ENCODE data around the gene TELO2.

The TELO2 gene

GRCh38 chr16:1545044-1546040 lies 52.2 kb downstream of the TELO2 start:
- Histone ChIP-seq H3K4me3 (ENCODE audit: low read length) (no peak overlapping the region), H4K20me1 (ENCODE audit: insufficient read depth, low read length) (no peaks in the 10 kb centered on the region), H3K27ac (ENCODE audit: low read length) (no peak overlapping the region), H2AFZ (ENCODE audit: low read depth, low read length) (no peak overlapping the region), H3K79me2 (ENCODE audit: low read length) (no peaks in the 10 kb centered on the region), H3K4me2 (ENCODE audit: low read length) (no peak overlapping the region), H3K36me3 (replicated peaks; ENCODE audit: low read depth, low read length) (no peaks in the 10 kb centered on the region), H3K27me3 (ENCODE audit: low read depth, low read length) (no peaks in the 10 kb centered on the region), H3K9me3 (ENCODE audit: insufficient read depth, low read length) (no peaks in the 10 kb centered on the region), H3K4me1 (ENCODE audit: low read length) (peaks cover 5% of the 10 kb centered on the region), H3K9ac (ENCODE audit: low read length) (no peak overlapping the region)
- TF ChIP-seq CTCF (IDR thresholded peaks at IDR 0.05; ENCODE audit: low read depth, low read length) (no peak), EZH2phosphoT487 (IDR thresholded peaks at IDR 0.05; ENCODE audit: low read depth) (no peak)

- Histone ChIP-seq H3K36me3 (replicated peaks; ENCODE audit: low read depth, low read length) (no peaks in the 10 kb centered on the region), H3K4me1 (ENCODE audit: low read length) (peaks cover 5% of the 10 kb centered on the region), H3K4me3 (ENCODE audit: low read length) (no peak overlapping the region), H2AFZ (ENCODE audit: low read depth, low read length) (no peak overlapping the region), H3K27ac (ENCODE audit: low read length) (no peak overlapping the region), H3K4me2 (ENCODE audit: low read length) (no peak overlapping the region), H3K9ac (ENCODE audit: low read length) (no peak overlapping the region), H3K79me2 (ENCODE audit: low read length) (no peaks in the 10 kb centered on the region), H4K20me1 (ENCODE audit: insufficient read depth, low read length) (no peaks in the 10 kb centered on the region), H3K9me3 (ENCODE audit: insufficient read depth, low read length) (no peaks in the 10 kb centered on the region), H3K27me3 (ENCODE audit: low read depth, low read length) (no peaks in the 10 kb centered on the region)
- no peak for TF ChIP-seq EZH2phosphoT487 (IDR thresholded peaks at IDR 0.05; ENCODE audit: low read depth)
- TF ChIP-seq CTCF (IDR thresholded peaks at IDR 0.05; ENCODE audit: low read depth, low read length) = no peak
Measured at GRCh38 chr16:1546430-1546829, 53.3 kb downstream of the TELO2 start.

GRCh38 chr16:1548233-1548632 lies 55.1 kb downstream of the TELO2 start:
- no peaks in the 10 kb centered on the region for H3K9me3 ChIP-seq (ENCODE audit: insufficient read depth, low read length)
- H4K20me1 ChIP-seq (ENCODE audit: insufficient read depth, low read length) = no peaks in the 10 kb centered on the region
- H3K9ac ChIP-seq (ENCODE audit: low read length) = no peak overlapping the region
- H3K79me2 ChIP-seq (ENCODE audit: low read length) = no peaks in the 10 kb centered on the region
- H3K27ac ChIP-seq (ENCODE audit: low read length) = no peak overlapping the region
- TF ChIP-seq EZH2phosphoT487 (IDR thresholded peaks at IDR 0.05; ENCODE audit: low read depth) (no peak), CTCF (IDR thresholded peaks at IDR 0.05; ENCODE audit: low read depth, low read length) (no peak)
- H3K4me1 ChIP-seq (ENCODE audit: low read length) = peaks cover 5% of the 10 kb centered on the region
- no peak overlapping the region for H3K4me2 ChIP-seq (ENCODE audit: low read length)
- no peaks in the 10 kb centered on the region for H3K36me3 ChIP-seq (replicated peaks; ENCODE audit: low read depth, low read length)
- no peak overlapping the region for H3K4me3 ChIP-seq (ENCODE audit: low read length)
- H3K27me3 ChIP-seq (ENCODE audit: low read depth, low read length) = no peaks in the 10 kb centered on the region
- H2AFZ ChIP-seq (ENCODE audit: low read depth, low read length) = no peak overlapping the region

GRCh38 chr16:1548727-1549126 lies 55.6 kb downstream of the TELO2 start:
- Histone ChIP-seq H3K4me2 (ENCODE audit: low read length) (no peak overlapping the region), H3K27ac (ENCODE audit: low read length) (no peak overlapping the region), H3K79me2 (ENCODE audit: low read length) (no peaks in the 10 kb centered on the region), H3K4me3 (ENCODE audit: low read length) (no peak overlapping the region), H4K20me1 (ENCODE audit: insufficient read depth, low read length) (no peaks in the 10 kb centered on the region), H3K9ac (ENCODE audit: low read length) (no peak overlapping the region), H3K36me3 (replicated peaks; ENCODE audit: low read depth, low read length) (no peaks in the 10 kb centered on the region), H3K4me1 (ENCODE audit: low read length) (peaks cover under 1% of the 10 kb centered on the region; the same call in 1 of the 2 replicates), H3K27me3 (ENCODE audit: low read depth, low read length) (no peaks in the 10 kb centered on the region), H2AFZ (ENCODE audit: low read depth, low read length) (no peak overlapping the region), H3K9me3 (ENCODE audit: insufficient read depth, low read length) (no peaks in the 10 kb centered on the region)
- TF ChIP-seq CTCF (IDR thresholded peaks at IDR 0.05; ENCODE audit: low read depth, low read length) = no peak
- TF ChIP-seq EZH2phosphoT487 (IDR thresholded peaks at IDR 0.05; ENCODE audit: low read depth) = no peak
